AG20443 (cell line): Measurements from ENCODE around the gene MYG1.
A peak's percentile ranks its signal among the peaks of the same experiment; 100 is the strongest.
"Not testable (repeated sequence)": the region's sequence is repeated elsewhere in the genome, so short reads cannot be mapped to it uniquely, and the experiment has no call there.

Experiments used
- DNase-seq: peaks from one replicate; pipeline ENCODE4 v3.0.0; 2012; ENCODE audit warnings: low spot score, mixed read lengths

Gene MYG1

DNA sequence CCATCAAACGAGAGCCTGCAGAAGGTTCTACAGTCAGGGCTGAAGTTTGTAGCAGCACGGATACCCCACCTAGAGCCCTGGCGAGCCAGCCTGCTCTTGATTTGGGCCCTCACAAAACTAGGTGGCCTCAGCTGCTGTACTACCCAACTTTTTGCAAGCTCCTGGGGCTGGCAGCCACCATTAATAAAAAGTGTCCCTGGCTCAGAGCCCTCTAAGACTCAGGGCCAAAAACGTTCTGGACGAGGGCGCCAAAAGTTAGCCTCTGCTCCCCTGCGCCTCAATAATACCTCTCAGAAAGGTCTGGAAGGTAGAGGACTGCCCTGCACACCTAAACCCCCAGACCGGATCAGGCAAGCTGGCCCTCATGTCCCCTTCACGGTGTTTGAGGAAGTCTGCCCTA is 13.0 kb upstream of the MYG1 start:
- no peak for DNase-seq

DNA sequence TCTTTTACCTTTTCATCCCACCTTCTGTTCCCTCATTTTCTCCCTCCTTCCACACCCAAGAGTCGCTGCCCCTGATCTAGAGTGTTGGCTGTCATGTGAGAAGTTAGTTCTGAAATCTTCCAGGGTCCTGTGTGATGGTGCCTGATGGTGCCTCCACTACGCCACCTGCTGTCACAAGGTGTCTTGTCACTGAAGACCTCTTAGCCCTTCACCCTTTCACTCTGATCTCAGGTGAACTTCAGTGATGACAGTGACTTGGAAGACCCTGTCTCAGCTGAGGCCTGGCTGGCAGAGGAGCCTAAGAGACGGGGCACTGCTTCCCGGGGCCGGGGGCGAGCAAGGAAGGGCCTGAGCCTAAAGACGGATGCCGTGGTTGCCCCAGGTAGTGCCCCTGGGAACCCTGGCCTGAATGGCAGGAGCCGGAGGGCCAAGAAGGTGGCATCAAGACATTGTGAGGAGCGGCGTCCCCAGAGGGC is 11.7 kb upstream of the MYG1 start:
- DNase-seq: peak; percentile 72

DNA sequence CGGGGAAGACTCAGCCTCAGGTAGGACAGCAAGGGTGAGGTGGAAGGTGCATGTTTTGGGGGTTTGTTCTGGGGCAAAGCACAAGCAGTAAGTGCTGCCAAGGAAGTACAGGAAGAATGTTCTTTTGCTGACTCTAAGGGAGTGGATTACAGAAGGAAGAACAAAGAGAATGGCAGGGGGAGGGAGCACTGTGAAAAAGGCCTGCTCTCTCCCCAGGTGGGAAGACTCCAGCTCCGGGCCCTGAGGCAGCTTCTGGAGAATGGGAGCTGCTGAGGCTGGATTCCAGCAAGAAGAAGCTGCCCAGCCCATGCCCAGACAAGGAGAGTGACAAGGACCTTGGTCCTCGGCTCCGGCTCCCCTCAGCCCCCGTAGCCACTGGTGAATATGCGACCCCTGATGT is 11.2 kb upstream of the MYG1 start:
- no peak for DNase-seq

DNA sequence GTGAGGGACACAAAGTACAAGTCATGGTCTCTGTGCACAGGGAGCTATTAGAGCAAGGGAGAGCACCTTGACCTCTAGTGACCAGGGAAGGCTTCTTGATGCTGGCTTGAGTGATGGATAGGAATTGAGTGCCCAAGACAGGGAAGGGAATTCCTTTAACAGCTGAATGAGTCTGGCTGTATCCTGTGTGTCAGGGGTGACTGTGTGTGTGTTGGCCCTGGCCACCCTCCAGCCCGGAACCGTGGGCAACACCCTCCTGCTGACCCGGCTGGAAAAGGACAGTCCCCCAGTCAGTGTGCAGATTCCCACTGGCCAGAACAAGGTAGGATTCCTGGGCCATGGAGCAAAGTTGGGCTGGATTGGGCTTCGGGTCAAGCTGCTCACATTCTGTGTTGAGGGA is 9.6 kb upstream of the MYG1 start:
- peak; percentile 68 for DNase-seq

DNA sequence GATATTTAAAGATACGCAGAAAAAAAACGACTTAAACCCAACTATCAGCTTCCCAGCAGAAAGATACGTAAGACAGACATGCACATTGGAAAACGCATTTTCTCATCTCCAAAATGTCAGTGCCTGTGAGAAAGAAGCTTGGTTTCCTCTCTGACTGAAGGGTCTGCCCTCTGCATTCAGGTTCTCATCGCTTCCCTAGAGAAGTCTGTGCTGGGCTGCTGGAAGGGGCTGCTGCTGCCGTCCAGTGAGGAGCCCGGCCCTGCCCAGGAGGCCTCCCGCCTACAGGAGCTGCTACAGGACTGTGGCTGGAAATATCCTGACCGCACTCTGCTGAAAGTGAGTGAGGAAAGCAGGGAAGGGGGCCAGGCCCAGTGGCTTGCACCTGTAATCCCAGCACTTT is 8.8 kb upstream of the MYG1 start:
- no peak for DNase-seq

DNA sequence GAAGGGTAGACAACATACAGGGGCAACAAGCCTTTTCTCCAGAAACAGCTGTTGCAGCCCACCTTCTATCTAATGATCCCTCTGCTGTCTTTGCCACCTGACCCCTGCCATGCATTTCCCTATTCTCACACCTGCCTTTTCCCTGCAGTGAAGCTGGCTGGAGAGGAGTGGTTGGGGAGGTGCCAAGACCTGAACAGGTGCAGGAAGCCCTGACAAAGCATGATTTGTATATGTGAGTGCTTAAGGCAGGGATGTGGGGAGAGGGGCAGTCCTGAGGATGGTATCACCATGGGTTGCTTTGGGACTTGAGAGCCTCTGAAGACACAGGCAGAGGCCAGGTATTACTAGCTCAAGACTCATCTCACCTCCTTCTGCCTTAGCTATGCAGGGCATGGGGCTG is 7.1 kb upstream of the MYG1 start:
- no peak for DNase-seq

DNA sequence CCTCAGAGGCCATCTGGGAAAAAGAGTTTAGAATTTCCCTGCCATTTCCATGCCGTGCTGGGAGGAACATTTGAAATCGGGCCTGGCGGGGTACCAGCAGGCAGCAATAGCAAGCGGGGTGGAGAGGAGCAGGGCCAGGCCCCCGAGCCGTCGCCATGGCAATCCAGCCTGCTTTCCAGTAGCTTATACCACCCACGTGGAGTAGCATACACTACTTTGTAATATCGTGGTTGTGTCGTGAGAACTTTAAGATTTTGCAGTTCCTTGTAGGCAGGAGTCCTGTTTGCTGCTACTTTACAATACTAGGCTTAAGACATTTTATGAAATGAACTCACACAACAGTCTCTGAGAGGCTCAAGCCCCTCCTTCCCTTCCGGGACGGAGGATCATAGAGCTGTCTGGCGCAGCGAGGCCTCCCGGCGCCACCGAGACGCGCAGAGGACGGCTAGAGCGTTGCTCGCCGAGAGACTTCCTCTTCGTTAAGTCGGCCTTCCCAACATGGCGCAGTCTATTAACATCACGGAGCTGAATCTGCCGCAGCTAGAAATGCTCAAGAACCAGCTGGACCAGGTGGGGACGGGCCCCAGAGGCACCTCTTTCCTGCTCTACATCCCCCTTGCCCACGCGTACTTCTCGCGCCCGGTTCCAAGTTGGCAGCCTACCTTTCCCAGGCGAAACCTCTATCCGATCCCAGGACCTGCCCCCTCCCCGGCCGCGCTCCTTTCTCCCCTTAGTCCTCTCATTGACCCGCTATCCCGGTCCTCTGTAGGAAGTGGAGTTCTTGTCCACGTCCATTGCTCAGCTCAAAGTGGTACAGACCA is 4.2 kb upstream of the MYG1 start, which contains the start of gene PFDN5:
Gene PFDN5 (plus strand): TSS at position 473 of the 821 bp plus-strand sequence. CDS start 26 bp downstream, at position 499.
- DNase-seq: peak; percentile 90

DNA sequence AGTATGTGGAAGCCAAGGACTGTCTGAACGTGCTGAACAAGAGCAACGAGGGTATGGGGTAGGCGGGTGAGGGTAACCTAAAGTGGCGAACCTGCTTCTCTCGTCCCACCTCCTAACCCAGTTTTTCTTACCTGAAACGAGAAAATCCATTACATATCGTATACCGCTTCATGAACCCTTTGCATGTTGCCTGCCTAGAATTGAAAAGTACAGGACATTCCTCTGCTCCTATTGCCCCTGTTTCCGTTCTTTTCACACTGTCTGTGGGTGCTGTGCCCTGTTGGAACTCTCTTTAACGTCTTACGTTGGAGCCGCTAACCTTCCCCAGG is 3.6 kb upstream of the MYG1 start:
- no peak for DNase-seq

DNA sequence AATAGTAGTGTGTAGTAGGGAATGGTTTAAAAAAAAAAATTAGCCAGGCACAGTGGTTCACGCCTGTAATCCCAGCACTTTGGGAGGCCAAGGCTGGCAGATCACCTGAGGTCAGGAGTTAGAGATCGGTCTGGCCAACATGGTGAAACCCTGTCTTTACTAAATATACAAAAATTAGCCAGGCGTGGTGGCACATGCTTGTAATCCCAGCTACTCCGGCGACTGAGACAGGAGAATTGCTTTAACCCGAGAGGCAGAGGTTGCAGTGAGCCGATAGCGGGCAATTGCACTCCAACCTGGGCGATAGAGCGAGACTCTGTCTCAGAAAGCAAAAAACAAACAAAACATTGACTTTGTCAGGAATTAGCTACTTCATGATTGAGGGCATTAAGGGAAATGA is 2.4 kb upstream of the MYG1 start:
- DNase-seq: not testable (repeated sequence)

DNA sequence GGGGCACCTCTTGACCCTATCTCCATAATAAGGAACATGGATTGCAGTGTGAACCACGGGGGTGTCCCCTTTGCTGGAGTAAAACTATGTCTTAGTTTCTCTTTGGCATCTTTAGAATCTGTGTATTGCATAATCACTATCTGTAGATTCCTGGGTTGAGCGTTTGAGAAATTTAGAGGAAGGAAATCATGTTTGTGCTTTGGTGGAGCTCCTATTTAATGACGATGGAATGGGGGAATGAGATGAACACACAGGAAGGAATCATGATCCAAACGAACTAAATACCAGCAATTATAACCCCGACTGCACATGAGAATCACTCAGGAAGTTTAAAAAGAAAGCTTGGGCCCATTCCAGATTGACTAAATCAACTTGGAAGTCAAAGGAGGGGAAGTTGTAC is 1.3 kb upstream of the MYG1 start:
- peak; percentile 68 for DNase-seq

DNA sequence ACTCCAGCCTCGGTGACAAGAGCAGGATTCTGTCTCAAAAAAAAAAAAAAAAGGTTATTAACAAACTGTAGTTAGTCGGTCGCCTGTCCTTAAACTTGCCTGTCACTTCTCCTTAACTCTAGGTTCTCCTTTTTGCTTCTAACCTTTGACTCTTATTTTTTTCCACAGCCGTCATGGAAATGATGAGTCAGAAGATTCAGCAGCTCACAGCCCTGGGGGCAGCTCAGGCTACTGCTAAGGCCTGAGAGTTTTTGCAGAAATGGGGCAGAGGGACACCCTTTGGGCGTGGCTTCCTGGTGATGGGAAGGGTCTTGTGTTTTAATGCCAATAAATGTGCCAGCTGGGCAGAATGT is 418 bp upstream of the MYG1 start:
- peak; percentile 35 for DNase-seq

DNA sequence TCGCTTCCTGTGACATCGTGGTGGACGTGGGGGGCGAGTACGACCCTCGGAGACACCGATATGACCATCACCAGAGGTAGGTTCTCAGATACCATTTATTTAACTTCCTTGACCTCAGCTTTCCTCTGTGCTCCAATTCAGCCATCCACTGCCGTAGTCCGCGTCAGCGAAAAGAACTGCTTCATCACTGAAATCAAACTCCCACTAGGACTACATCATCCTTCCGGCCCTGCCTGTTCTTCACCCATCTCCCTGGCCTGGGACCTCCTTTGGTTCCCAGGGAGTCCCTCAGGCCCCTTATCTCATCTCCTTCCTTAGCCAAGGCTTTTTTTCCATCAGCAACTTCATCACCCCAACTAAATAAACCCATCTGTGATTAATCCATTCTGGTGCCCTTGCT is 692 bp downstream of the MYG1 start:
- DNase-seq: peak; percentile 56

DNA sequence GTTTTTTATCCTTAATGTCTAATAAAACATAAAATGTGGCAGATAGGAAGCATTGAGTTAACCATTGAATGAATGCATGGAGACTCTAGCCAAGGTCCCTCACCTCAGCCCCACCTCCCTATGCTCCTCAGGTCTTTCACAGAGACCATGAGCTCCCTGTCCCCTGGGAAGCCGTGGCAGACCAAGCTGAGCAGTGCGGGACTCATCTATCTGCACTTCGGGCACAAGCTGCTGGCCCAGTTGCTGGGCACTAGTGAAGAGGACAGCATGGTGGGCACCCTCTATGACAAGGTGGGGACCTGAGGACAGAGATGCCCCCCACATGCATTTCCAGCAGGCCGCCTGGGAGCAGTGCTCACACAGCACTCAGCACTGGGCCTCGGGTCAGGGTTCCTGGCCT is 3.4 kb downstream of the MYG1 start:
- no peak for DNase-seq

DNA sequence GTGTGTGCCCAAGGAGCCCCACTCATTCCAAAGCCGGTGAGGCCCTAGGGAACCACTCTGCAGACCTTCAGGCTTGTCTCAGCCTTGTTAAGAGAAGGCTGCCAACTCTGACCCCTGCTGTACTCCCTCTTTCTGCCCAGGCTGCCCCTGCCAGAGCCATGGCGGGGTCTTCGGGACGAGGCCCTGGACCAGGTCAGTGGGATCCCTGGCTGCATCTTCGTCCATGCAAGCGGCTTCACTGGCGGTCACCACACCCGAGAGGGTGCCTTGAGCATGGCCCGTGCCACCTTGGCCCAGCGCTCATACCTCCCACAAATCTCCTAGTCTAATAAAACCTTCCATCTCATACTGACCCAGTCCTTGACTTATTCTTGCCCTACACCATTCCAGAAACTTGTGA is 7.3 kb downstream of the MYG1 start:
- DNase-seq: no peak

DNA sequence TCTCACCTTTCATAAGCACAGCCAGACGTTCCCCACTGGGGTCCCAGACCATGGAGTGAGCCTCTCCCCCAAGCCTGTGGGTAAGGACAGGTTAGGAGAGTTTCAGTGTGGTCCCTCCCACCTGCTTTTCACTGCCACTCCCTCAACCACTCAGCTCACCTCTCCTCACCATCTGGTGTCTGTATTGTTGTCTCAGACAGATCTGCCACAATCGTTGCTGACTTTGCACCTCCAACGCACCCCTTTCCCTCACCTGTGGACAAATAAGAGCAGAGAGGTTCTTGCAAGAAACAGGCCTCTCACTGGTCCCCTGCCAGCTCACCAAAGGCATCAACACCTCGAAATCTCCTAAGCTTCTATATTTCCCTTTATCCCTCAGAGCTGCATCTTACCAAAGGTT is 8.8 kb downstream of the MYG1 start:
- DNase-seq: no peak

DNA sequence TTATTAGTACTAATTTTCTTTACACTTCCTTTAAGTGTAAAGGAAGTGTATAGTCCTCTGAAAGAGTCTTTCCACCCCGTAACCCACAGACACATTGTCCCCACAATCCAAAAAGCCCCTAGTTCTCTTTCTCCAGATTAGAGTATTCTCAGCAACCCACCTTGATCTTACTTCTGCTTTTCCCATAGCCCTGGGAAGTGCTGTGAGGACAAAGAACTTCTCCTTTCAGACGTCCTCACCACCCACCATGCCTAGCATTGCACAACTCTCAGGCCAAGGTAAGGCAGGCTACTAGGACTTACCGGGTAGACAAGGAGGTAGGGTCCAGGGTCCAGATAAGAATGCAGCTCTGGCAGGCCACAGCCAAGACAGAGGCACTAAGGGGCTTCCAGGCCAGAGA is 14.5 kb downstream of the MYG1 start:
- no peak for DNase-seq

DNA sequence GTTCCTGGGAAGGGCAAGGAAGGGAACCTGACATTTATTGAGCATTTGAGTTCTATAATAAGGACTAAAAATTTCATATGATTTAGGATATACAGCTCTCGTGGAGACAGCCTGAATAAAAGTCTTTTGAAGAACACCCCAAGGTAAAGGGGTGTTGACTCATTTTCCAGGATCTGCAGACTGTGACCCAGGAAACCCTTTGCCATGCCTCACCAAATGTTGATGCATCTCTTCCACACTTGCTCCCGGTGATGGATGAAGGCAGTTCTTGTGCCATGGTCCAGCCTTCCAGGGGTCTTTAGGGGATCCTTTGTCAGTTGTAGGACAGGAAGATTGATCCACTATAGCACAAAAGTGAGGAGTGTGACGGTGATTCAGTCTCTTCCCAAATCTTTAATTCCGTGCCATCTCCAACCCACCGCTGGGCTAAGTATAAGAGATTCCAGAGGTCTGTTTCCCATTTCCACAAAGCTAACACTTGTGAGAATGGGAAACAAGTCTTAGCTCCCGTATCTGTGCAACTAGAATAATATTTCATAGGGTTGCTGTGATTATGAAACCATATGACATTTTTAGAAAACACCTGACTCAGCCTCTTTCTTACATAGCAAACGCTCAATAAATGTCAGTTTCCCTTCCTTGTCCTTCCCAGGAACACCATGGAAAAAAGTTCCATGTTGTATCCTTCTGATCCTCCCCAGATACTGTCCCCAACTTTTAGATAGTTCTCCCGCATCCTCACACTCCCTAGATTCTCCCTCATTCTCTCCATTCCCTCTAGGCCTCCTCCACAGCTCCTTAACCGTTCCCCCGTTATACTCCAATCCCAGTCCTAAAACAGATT is 21.1 kb downstream of the MYG1 start:
- DNase-seq: peak; percentile 24

DNA sequence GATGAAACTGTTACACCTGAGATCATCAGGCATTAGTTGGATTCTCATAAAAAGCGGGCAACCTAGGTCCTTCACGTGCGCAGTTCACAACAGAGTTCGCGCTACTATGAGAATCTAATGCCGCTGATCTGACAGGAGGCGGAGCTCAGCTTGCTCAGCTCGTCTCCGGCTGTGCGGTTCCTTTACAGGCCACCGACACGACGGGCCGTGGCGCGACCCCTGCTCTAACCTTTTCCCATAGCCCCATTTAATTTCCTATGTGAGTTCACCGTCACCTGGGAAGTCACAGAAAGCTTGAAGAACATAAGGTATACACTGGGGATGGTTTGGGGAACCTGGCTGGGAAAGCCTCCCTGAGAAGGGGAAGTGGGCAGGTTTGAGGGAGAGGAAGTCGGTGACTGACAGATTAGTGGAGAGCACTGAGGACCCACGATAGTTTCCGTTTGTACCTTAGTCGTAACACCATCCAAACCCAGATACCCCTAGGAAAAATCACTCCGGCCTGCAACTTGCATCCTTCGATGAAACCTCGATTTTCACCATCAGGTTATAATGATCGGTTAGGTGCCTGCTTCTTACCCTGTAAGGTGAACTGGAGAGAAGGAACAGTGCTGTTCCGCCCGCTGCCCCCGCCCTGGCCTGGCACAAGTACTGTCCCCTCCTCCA is 24.8 kb downstream of the MYG1 start:
- no peak for DNase-seq

DNA sequence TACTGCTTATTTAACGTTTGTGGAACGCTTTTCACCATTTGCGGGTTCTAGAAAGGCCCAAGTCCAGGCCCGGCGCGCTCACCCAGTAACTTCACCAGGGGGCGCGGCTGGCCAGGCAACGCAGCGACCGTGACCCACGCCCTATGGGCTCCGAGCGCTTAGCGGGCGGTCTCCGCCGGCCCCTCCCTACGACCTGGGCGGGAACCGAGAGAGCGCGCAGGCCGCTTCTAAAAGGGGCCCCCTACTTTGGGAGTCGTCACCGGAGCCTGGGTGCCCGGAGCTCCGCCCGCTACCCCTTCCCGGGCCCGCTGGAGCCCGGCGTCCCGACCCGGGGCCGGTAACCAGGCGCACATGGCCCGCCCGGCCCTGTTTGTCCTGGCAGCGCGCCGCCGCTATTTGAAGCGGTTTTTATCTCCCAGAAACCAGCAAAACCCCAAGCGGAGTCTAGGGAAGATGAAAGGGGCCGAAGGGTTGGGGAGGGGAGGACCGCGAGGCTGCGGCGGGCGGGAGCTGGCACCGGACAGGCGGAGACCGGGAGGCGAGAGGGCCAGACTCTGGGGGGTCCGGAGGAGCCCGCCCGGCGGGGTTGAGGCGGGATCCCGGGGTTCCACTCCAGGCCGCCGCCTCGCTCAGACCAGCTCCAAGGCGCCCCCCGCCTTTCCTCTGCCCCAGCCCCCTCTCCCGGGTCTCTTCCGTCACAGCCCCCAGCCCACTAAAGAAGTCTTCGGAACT is 25.4 kb downstream of the MYG1 start:
- DNase-seq: peak; percentile 97

DNA sequence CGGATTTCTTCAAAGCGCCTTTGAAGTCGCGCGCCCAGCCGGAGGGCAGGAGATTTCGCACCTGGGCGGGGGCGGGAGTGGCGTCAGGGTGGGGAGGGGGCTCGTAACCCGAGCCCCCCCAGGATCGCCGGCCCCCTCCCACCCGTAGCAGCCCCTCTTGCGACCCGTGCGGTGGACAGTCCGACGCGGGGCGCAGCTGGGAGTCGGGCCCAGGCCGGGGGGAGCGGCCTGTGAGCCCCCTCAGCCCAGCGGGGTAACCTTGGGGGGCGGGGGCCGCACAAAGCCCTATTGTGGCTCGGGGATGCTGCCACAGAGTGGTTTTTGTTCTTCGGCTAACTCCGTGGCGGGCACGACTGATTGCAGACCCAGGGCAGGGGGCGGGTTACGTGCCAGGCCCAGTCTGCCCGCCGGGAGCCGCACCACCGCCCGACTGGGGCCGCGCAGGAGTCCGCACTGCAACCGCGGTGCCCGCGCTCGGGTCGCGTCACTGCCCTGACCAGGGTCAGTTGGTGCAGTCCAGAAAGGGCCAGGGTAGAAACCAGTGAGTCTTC is 26.1 kb downstream of the MYG1 start:
- DNase-seq: peak; percentile 64

DNA sequence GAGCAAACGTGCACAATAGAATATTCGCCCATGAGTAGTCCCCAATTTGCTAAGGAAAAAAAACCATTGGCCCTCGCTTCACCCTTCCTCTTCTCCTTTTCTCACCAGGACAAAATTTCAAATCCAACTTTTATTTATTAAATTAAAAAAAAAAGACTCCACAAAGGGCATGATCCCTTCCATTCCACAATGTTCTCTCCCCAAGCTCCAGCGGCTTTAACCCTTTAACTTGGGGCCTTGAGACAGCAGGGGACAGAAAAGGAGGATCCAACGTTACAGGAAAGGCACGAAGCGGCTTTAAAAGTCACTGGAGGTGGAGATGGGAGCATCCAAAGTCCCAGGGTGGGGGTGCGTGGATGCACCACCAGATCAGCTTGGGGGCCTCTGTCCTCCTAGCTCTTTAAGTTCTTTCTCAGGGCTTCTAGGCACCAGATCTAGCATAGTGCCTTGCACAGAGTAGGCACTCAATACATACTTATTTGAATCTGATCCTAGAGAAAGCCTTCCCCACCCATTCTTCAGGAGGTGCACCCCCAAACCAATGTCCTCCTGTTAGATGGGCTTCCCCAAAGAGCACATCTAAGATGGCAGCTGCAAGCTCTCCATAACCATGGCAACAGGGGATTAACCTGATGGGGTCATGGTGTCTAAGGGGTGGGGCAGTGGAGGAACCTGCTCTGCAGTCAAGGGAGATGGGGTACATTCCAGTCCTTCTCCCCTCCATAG is 27.1 kb downstream of the MYG1 start:
- no peak for DNase-seq
